Activated gamma-delta T cell treated with Interleukin-2 at 50 U/mL for 16 hours (primary cell): ENCODE data around the gene CEP70.
"Not testable (repeated sequence)": the region's sequence is repeated elsewhere in the genome, so short reads cannot be mapped to it uniquely, and the experiment has no call there.

Experiments used
- DNase-seq: peaks from one replicate; pipeline ENCODE4 v3.0.0-alpha.2; 2020

CEP70 gene

DNA sequence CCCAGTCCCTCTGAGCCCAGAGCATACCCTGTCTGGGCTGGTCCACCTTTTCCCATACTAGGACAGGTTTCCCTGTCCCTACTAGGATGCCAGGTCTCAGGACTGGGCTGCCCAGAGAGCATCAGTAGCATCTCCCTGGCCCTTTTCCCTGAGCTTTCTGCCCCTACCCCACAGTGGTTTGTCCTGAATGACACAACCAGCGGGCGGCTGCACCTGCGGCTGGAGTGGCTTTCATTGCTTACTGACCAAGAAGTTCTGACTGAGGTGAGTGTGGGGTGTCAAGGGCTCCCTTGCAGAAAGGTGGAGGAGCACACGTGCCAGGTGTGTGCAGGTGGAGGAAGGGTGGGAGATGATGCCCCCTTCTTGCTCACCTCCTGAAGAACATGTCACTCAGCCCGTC, 126.1 kb downstream of the CEP70 start:
- no peak for DNase-seq

DNA sequence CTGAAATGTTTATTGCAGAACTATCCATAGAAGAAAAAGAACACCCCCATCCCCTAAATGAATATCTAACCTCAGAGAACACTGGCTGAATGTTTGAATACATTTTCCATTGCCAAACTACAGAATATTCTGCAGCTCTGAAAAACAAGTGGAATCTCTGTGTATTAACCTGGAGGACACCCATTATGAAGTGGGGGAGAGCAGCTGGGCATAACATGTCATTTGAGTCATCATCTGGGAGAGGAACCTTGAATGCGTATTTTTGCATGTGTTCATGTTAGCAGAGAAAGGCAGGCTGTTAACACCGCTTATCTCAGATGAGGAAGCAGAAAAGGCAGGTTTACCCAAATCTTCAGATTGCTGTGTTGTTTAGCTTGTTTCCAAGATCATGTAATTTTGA, 128.1 kb downstream of the CEP70 start:
- no peak for DNase-seq

DNA sequence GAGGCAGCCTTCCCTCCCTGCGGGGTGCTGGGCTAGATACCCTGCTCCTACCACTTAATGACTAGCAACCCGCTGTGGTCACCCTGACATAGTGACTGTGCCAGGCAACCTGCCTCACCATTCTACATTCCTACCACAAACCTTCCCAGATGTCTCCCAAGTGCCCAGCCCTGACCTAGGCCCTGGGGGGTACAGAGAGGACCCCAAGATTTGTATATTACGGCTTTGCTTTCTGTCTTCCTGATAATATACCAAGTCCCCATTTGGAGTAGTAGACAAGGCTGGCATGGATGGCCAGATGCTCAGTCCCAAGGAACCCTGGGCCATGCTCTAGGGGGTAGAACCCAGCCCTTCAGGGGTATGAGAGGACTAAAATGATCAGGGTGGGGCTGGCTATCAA, 128.6 kb downstream of the CEP70 start:
- no peak for DNase-seq

DNA sequence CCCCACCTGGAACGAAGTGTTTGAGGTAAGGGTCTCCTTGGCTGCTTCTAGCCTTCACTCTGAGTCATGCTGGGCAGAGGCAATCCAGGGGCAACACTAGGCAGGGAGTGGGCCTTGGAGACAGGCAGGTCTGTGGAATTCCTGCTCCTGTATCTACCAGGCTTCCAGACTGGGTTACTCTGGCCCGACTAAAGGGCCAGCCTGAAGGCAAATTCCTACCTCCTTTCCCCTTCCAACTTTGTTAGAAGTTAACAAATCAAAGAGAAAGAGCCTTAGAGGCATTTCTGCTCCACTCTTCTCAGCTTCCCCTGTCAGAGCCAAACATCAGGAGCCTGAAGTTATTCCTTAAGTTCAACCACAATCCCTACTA, 129.6 kb downstream of the CEP70 start:
- DNase-seq, result no peak

DNA sequence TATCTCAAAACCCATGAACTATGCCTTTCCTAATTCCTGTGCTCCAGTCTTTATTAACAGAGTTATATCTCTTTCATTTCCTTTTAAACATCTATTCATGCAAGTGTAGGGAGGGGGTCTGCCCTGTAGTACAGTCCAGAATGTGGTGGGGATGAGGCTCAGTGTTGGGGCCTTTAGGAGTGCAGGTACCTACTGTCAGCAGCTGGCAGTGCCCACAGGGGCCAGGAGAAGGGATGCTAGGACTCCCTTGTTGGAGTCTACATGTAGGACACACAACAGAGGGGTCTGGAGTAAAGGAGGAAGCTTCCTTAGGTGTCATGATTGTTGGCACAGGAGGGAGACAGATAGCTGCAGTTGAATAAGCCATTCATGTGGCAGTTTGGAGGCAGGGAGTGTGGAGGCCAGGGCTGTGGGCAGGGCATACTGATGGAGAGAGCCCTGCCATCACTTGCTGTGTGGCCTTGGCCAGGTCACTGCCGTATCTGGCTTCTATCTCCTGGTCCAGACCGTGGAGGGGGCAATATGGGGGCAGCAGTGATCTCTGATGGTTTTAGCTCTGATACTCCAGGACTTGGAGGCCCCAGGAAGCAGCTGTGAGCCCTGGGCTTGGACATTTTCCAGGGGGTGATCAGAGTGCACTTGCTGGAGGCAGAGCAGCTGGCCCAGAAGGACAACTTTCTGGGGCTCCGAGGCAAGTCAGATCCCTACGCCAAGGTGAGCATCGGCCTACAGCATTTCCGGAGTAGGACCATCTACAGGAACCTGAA, 130.2 kb downstream of the CEP70 start:
- no peak for DNase-seq

DNA sequence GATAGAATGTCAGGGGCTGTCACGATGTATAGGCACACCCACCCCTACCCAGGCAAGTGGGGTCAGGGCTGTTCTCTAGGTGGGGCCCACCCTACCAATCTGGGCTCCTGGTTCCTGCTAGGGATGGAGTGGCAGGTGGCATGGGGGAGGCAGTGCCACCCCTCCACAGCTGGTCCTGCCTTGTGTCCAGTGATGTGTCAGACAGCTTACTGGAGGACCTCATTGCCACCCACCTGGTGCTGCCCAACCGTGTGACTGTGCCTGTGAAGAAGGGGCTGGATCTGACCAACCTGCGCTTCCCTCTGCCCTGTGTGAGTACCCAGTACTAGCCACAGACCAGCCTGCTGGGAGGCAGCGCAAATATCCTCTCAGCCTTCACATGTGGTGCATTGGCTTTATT, 132.2 kb downstream of the CEP70 start:
- no peak for DNase-seq

DNA sequence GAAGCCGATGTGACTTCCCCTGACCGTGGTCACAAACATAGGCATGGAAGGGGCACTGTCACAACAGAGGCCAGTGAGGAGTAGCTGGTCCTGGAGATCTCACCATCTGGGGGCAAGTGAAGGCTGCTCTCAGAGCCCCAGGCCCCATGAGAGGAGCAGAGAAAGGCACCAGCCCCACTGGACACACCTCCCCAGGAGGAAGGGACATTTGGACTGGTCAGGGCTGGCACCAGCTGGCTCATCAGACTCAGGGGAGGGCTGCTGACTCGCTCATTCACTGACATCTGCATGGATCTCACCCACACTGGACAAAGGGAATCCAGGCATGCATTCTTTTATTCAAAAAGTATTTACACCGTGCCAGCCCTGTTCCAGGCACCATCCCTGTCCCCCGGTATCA, 132.8 kb downstream of the CEP70 start:
- DNase-seq, result no peak

DNA sequence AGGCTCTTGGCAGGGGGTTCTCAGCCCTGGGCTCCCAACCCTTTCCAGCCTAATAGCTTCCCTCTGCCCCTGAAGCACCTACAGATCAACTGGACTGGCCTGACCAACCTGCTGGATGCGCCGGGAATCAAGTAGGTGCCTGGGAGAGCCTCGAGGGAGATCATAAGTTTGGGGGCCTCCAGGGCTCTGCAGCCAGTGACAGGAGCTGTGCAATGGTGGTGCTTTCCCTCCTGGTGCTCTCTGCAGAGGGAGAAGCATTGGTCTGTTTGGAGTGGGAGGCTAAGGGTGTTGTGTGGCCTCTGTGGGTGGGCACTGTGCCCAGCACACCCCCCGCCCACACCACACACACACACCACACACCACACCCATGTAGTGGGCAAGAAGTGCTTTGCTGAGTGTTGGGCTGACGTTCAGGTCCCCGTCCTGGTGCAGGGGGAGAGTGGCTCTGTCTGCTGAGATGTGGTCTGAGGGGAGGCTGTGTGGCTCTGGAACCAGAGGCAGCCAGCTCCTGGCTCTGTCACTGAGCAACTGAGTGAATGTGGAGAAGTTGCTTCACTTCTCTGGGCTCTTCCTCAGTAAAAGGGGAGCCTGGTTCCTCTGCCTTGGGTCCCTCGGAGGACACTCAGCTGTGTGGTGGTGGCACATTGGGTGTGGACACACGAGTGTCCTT, 133.4 kb downstream of the CEP70 start:
- no peak for DNase-seq

DNA sequence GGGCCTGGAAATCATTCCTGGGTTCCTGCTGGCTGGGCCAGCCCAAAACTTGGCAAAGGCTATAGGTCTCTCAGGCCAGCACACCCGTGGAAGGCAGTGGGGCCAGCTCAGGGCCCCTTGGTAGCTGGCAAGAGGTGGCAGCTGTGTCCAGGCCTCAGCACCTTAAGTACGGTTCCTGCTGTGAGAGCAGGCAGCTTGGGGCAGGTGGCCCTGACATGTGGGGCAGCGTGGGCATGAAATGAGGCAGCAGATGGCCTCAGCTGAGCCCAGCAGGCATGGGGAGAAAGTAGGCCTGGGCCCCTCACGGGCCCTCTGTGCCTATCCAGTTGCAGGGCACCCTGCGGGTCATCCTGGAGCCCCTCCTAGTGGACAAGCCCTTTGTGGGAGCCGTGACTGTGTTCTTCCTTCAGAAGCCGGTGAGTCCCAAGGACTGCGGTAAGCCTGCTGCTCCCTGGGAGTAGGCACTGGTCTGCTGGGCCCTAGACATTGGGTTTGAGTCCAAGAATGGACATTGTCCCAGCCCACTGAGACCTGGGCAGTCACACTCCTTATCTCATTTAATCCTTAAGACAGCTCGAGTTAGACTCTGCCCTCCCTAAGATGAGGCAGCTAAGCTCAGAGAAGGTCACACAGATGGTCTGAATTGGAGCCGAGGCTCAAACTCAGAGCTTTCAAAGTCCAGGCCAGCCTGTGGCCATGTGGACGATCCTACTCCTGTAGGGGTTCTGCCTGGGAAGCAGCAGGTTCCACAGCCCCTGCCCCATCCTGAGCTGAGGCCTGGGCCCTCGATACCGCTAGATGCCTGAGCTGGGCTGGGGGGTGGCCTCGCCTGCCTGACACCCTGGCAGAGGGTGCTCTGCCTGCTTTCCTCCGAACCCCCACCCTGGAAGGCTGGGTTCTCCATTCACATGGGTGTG, 134.2 kb downstream of the CEP70 start:
- no peak for DNase-seq

DNA sequence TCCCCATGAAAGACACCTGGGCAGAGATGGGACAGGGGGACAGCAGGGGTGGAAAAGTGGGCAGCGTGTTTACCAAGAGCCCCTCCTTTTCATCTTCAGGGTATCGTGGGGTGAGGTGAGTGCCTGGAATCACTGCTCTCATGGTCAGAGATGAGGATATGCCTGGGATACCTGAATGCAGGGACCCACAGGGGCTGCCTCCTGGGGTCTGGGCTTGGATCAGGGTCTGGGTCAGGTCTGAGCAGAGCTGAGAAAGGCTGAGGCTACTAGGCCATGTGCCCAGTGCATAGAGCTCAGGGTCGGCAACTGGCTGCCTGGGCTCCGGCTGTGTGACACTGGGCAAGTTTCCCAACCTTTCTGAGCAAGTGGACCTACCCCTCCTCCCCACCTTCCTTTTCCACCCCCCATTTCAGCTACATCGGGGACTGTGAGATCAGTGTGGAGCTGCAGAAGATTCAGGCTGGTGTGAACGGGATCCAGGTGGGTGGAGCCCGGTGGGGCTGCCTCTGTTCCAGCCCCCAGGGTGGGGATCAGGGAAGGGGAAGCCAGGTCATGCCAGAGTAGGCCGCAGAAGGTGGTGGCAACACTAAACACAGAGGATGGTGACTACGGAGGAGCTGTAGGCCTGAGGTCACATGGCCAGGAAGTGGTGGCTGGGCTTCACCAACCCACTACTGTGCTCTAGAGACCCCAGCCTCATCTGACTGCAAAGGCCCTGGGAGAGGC, 135.1 kb downstream of the CEP70 start:
- DNase-seq, result no peak

DNA sequence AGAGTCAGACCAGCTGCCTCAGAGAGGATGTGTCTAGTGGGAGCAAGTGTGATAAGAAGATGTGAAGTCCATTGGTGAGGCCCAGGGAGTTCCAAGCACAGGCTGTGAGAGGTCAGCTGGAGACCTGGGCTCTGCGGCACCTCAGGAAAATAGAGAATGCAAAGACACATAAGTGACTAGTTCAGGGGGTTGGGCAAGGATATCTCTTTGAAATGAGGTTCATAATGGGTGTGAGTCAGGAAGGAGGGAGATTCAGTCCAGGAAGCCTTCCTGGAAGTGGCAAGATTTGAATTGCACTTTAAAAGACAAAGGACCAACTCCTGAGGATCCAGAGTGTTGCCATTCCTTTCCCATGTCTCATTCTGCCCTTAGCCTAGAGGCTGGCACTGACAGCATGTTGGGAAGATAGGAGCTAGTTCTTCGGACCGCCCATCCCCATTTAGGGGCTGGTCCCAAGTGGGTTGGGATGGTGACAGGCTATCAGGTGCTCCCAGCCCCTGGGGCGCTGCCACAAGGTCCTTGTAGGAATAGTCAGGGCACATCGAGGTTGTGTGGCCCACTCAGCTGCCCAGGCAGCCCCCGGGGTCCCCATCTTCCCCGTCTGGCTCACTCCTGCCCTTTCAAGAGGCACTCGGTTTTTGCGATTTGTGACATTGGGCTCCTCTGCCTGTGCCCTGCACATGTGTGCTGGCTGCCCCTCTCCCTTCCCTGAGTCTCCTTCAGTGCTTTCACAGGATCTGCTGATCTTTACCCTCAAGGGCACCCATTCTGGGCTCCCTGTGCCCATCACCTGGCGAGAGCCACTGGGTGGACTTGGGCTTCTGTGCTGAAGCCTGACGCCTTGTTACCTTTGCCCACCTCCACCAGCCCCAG, 136.0 kb downstream of the CEP70 start:
- DNase-seq, result no peak

DNA sequence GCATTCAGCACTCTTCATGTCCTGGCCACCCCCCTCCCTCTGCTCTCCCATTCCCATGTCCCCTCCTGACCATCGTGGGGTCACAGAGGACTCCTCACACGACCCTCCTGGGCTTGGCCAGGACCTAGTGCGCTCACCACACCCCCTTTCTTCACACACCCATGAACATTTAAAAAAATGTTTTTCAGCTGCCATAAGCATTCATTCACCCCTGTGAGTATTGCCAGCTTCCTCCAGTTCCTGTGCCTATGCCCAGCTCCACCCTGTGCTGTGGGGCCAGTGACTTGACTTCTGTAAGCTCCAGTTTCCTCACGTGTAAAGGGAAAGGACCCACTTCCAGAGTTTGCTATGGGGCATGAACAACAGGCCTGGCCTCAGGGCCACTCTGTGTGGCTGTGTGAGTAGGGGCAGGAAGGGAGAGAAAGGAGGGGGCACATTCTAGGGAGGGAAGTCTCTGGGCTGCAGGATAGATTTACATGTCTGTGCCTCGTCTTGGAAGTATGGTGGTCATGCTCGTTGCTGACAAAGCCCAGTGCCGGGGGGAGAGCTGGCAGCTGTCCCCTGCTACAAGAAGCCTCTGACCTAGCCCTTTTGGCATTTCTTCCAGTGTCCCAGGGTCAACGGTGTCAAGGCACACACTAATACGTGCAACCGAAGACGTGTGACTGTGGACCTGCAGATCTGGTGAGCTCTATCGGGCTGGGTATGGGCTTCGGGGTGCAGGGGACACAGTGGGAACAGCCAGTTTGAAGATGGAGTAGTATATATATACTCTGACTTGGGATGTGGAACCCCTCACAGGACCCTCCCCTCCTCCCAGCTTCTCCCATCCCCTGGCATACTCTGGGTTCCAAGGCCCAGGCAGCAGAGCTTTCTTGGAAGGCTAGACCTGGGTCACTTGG, 136.8 kb downstream of the CEP70 start:
- DNase-seq, result no peak

DNA sequence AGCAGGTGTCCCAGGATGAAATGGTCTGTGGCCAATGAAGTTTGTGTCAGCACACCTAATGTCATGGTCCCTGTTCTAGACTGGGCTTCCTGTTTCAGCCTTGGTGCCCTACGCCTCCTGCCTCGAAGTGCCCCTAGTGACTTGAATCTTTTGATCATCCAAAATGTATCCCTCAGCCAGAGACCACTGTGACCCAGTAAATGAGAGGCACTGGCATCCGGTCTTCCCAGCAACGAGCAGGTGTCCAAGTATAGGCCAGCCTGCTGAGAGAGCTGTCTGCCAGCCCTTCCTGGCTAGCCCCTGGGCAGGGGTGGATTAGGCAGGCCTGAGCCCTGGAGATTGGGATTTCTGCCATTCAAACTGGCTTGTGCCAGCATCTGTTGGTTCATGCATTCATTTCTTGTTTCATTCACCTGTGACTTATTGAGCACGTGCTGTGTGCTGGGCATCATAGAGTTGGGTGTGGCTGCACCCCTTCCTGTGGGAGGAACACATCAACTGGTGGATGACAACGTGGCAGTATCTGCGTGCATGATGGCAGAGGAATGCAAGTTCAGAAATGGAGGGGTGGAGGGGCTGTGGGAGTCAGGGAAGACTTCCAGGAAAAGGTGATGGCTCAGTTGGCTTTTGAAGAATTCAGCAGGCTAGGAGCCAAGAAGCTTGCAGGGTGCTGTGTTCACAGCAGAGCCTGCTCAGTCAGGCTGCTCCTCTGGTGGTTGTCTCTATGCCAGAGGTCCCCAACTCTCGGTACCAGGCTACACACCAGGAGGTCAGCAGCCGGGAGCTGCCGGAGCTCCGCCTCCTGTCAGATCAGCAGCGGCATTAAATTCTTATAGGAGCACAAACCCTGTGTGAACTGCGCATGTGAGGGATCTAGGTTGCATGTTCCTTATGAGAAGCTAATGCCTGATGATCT, 138.0 kb downstream of the CEP70 start:
- no peak for DNase-seq

DNA sequence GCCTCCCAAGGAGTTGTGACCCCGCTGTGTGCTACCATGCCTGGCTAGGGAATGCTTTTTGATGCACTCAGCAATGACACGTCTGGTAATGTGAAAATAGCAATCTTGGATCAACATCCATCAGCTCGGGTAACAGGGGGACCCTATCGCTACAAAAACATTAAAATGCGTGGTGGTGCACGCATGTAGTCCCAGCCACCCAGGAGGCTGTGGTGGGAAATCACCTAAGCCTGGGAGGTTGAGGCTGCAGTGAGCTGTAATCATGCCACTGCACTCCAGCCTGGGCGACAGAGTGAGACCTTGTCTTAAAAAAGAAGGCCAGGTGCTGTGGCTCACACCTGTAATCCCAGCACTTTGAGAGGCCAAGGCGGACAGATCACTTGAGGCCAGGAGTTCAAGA, 140.1 kb downstream of the CEP70 start:
- DNase-seq, result not testable (repeated sequence)

DNA sequence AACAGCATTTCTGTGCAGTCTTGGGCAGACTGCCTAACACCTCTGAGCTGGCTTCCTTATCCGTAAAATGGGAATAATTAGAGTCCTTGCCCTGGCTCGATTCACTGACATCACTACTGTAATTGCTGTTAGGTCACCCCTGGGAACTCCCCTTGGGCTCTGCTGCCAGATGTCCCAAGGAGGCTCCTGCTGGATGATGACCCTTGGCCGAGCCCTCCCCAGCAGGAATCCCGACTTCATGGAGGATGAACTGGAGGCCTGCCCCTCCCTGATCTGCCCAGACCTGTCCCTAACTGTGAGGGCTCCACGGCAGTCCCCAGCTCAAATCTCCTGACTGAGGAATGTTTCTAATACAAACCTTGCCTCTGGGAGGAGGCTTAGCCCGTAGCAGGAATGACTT, 141.6 kb downstream of the CEP70 start:
- DNase-seq, result no peak

DNA sequence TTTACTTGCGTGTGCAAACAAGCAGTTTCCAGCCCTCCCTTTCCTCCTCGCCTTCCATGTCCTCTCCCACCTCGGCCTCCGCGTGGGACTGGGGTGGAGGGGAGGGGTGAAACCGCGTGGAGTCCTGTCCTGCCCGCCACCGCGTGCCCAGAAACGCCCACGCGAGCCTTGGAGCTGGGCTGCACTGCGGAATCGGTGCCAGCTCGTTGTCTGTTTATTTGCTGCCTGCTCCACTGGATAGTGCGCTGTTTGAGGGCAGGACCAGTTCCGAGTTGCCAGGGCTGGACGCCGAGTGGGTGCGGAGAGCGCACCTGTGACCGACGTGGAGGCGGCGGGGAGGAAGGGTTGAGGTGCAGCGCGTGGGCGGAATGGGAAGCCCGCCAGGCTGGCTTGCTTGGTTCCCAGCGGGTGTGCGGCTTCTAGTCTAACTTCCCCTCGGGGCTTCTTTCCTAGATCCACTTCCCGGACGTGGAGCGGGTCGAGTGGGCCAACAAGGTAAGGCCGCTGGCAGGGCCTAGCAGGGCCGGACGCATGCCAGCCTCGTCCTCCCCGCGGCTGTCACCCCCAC, 142.4 kb downstream of the CEP70 start:
- no peak for DNase-seq

DNA sequence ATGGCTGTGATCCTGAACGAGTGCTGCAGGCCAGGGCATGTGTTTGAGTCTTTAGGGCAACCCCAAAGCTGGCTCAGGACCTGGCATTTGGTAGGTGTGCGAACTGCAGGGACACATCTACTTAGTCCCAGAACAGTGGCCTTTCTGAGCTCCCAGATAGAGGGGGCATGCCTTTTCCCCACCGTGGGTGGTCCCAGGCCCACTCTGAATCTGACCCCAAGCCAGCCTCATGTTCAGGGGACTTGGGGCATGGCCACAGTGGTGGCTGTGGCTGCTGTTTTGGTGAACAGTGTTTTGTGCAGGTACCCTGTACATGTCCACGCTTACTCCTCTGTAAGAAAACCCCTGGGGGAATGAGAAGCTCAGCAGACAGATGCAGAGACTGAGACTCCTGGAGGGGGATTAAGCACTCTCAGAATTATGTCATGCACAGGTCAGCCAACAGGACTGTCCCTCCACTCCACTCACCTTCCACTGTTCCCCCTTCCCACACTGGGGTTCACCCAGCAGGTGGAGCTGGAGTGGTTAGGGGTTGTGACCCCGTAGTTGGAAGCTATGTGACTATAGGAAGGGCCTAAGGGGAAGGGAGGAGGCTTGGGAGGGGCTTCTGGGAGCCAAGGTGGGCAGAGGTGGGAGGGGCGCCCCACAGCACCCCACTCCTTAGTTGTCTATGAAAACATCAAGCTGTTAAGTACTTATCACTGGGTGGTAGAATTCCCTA, 143.2 kb downstream of the CEP70 start:
- no peak for DNase-seq

DNA sequence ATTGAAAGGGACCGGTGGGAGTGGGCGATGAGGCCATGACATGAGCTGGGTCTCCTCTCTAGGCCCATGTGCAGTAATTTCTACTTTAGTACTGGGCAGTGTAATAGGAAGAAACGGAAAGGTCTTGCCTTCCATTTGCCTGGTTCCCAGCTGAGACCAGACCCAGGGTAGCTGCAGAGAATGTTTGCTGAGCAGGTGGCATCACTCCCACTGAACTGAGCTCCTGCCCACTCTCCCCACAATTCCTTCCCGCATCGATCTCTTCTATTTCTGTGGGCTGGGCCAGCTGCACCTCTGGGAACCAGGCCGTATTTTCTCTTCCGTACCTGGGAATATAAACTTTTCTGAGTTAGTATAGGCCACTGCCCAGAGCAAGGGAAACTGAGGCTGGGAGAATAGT, 143.9 kb downstream of the CEP70 start:
- no peak for DNase-seq

DNA sequence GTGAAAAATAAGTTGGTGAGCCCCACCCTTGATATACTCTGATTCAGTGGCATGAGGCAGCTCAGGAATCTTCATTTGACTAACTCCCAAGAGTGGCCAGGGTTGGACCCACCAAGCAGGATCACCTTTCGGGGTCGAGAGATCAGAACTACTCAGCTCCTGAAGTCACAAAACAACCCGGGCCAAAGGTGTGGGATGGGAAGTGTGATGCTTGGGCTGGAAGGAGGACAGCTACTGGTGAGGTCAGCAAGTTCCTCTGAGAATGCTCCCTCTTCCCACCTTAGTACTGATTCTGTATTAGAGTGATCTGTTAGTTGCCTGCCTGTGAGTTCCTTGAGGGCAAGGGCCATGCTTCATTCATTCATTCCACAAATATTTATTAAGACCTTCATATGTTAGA, 144.6 kb downstream of the CEP70 start:
- DNase-seq, result no peak
